HEK293T (cell line): Measurements from ENCODE around the gene FKBP15.

Experiments used
- CTCF ChIA-PET: fragments of 350-600 bp; formaldehyde crosslinking; extraction: SDS; loops from one replicate; lab custom pipeline; 2021; ENCODE audit warnings: antibody characterized with exemption, inconsistent platforms; lab: Yijun Ruan, JAX
- POLR2A ChIA-PET: fragments of 350-600 bp; formaldehyde crosslinking; extraction: SDS; loops from one replicate; lab custom pipeline; 2020; ENCODE audit warnings: antibody characterized with exemption, inconsistent platforms; lab: Yijun Ruan, JAX
- DNase-seq: peaks from one replicate; pipeline ENCODE4 v3.0.0; 2012; ENCODE audit warnings: mixed read lengths; ENCODE audit errors: extremely low spot score
- ARNT ChIP-seq: fragments of 450-650 bp; IDR thresholded peaks from 2 replicates; pipeline ENCODE4 v1.6.1; 2017; ENCODE audit warnings: mild to moderate bottlenecking
- BHLHE40 ChIP-seq: fragments of 450-650 bp; IDR thresholded peaks from 2 replicates; pipeline ENCODE4 v1.6.1; 2016; ENCODE audit warnings: mild to moderate bottlenecking, moderate library complexity, borderline replicate concordance
- CTBP1 ChIP-seq: fragments of 450-650 bp; IDR thresholded peaks from 2 replicates; pipeline ENCODE4 v1.6.1; 2016; ENCODE audit warnings: borderline replicate concordance
- ELF4 ChIP-seq: fragments of 450-650 bp; IDR thresholded peaks from 2 replicates; pipeline ENCODE4 v1.6.1; 2017; ENCODE audit warnings: antibody characterized with exemption
- FOXA1 ChIP-seq: fragments of 450-650 bp; IDR thresholded peaks from 2 replicates; pipeline ENCODE4 v1.6.1; 2016; ENCODE audit warnings: mild to moderate bottlenecking
- FOXK2 ChIP-seq: fragments of 450-650 bp; IDR thresholded peaks from 2 replicates; pipeline ENCODE4 v1.6.1; 2016; ENCODE audit warnings: mild to moderate bottlenecking
- FOXM1 ChIP-seq: fragments of 450-650 bp; IDR thresholded peaks from 2 replicates; pipeline ENCODE4 v1.6.1; 2017; ENCODE audit warnings: mild to moderate bottlenecking, borderline replicate concordance
- HDGF ChIP-seq: fragments of 450-650 bp; IDR thresholded peaks from 2 replicates; pipeline ENCODE4 v1.6.1; 2017; ENCODE audit warnings: antibody characterized with exemption, borderline replicate concordance
- L3MBTL2 ChIP-seq: fragments of 450-650 bp; conservative IDR thresholded peaks from 2 replicates; pipeline ENCODE4 v1.6.1; 2016; ENCODE audit warnings: mild to moderate bottlenecking
- LEF1 ChIP-seq: fragments of 450-650 bp; IDR thresholded peaks from 2 replicates; pipeline ENCODE4 v1.6.1; 2017; ENCODE audit warnings: mild to moderate bottlenecking, borderline replicate concordance
- NFRKB ChIP-seq: fragments of 450-650 bp; IDR thresholded peaks from 2 replicates; pipeline ENCODE4 v1.6.1; 2016; ENCODE audit warnings: mild to moderate bottlenecking, moderate library complexity
- SP1 ChIP-seq: fragments of 450-650 bp; IDR thresholded peaks from 2 replicates; pipeline ENCODE4 v1.6.1; 2017
- SUZ12 ChIP-seq: fragments of 450-650 bp; IDR thresholded peaks from 2 replicates; pipeline ENCODE4 v1.6.1; 2016; ENCODE audit warnings: mild to moderate bottlenecking
- TARDBP ChIP-seq: fragments of 450-650 bp; IDR thresholded peaks from 2 replicates; pipeline ENCODE4 v1.6.1; 2016
- ZNF384 ChIP-seq: fragments of 450-650 bp; IDR thresholded peaks from 2 replicates; pipeline ENCODE4 v1.6.1; 2016
- TF ChIP-seq, protein P1 (sequence below): fragments of 450-650 bp; IDR thresholded peaks from 2 replicates; pipeline ENCODE4 v1.6.1; 2016

Gene FKBP15

GRCh38 chr9:113160571-113160970 lies 60.5 kb downstream of the FKBP15 start:
- no peak for TF ChIP-seq FOXK2
- no peak for TF ChIP-seq SP1
- TF ChIP-seq ELF4 = no peak
- TF ChIP-seq FOXM1 = no peak
- no peak for TF ChIP-seq NFRKB
- no peak for TF ChIP-seq ZNF384
- TF ChIP-seq SUZ12 = no peak
- no peak for TF ChIP-seq BHLHE40
- TF ChIP-seq ARNT = no peak
- no peak for TF ChIP-seq HDGF
- TF ChIP-seq, protein P1, sequence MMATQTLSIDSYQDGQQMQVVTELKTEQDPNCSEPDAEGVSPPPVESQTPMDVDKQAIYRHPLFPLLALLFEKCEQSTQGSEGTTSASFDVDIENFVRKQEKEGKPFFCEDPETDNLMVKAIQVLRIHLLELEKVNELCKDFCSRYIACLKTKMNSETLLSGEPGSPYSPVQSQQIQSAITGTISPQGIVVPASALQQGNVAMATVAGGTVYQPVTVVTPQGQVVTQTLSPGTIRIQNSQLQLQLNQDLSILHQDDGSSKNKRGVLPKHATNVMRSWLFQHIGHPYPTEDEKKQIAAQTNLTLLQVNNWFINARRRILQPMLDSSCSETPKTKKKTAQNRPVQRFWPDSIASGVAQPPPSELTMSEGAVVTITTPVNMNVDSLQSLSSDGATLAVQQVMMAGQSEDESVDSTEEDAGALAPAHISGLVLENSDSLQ = no peak
- TF ChIP-seq L3MBTL2 = no peak
- TF ChIP-seq TARDBP = no peak
- no peak for TF ChIP-seq CTBP1
- TF ChIP-seq LEF1 = no peak
- no peak for TF ChIP-seq FOXA1
- no peak for DNase-seq
- ChIA-PET CTCF (no interaction called here), POLR2A (no interaction called here)

DNA sequence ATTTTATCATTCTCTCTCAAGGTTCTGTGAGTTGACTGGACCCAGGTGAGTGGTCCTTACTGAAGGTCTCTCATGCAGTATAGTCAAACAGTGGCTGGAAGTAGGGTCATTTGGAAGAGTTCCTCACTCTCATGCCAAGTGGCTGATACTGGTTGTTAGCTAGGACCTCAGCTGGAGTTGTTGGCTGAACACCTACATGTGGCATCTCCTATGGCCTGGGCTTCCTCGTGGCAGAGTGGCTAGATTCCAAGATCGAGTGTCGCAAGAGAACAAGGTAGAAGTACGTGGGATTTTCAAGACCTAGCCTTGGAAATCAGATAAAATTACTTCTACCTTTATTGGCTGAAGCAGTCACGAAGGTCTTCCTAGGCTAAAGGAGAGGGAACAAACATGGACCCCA lies 62.6 kb downstream of the FKBP15 start:
- TF ChIP-seq SP1 = no peak
- TF ChIP-seq CTBP1 = no peak
- TF ChIP-seq FOXA1 = no peak
- TF ChIP-seq, protein P1 = no peak
- TF ChIP-seq HDGF = no peak
- no peak for TF ChIP-seq FOXM1
- no peak for TF ChIP-seq ZNF384
- TF ChIP-seq LEF1 = no peak
- no peak for TF ChIP-seq ARNT
- no peak for TF ChIP-seq FOXK2
- ChIA-PET POLR2A (no interaction called here), CTCF (no interaction called here)
- no peak for DNase-seq

DNA sequence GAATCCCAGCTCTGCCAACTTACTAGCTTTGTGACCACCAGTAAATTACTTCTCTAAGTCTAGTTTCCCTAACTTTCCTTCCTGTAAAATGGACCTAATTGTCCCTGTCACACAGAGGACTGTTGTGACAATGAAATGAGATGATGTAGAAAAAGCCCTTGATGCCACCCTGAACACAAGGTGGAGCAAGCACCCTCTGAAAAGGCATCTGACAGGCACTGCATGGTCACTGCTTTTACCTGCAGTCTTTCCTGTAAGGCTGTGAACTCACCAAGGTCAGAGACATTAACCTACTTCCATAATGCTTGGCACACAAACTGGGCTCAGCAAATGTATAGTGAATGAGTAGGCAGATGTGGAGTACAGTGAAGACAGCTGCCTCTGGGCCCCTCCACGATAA lies 64.2 kb downstream of the FKBP15 start:
- TF ChIP-seq SUZ12 (no peak), NFRKB (no peak), ARNT (no peak), LEF1 (no peak), FOXK2 (no peak), FOXA1 (no peak), FOXM1 (no peak), ELF4 (no peak), L3MBTL2 (no peak), TARDBP (no peak)
- TF ChIP-seq, protein P1 = no peak
- POLR2A ChIA-PET = no interaction called here
- no peak for DNase-seq
- CTCF ChIA-PET = no interaction called here

DNA sequence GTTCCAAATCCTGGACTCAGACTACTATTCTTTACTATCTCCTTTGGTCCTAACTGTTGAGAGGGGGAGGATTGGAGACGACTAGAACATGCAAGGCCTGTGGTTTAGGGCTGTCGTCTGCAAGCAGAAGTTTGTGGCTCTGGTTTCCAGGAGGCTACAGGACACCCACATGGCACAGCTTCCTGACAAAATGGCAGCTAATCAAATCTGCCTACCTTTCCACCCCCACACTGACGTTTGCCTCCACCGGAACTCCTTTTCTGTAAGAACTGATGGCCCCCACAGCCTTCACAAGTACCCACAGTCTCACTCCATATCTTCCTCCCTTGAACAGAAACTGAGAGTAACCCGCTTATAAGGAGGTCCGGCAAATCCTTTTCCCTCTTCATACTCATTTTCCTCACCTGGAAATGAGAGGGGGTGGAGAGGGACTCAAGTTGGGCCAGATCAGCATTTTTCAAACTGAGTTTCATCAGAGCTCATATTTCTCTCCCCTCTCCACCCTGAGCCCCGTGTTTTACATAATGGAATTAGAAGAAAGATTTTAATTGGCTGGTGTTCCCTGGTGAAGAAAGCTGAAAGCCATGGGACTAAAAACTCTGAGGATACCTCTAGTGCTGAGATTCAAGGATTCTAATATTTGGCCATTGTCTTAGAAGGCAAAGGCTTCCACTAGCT lies 65.0 kb downstream of the FKBP15 start:
- ChIA-PET POLR2A (no interaction called here), CTCF (interaction anchor here (0.7 kb wide), 1 partner anchor 228 kb away, joined by 3 read pairs; no protein-coding TSS in a partner anchor)

DNA sequence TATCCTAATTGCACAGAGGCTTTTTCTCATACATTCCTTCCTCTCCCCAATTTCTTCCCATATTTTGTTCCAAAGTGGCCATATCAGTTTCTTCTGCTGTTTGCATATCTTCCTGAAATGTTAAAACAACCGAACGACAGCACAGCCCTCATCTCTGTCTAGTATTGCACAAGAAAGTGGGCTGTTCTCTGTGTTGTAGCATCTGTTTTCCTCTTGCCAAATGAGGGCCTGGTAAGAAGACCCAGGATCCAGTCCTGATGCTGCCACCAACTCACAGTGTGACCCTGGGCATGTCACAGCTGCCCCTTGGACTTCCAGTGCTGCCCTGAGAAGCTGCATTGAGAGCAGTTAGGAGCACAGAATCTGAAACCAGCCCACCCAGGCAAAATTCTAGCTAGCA lies 66.1 kb downstream of the FKBP15 start:
- CTCF ChIA-PET = no interaction called here
- TF ChIP-seq FOXM1 = no peak
- no peak for TF ChIP-seq SP1
- TF ChIP-seq FOXA1 = no peak
- TF ChIP-seq, protein P1 = no peak
- no peak for DNase-seq
- POLR2A ChIA-PET = no interaction called here

More for the DNA sequence above, 65.0 kb downstream of the FKBP15 start:
- DNase-seq = no peak
- no peak for TF ChIP-seq CTBP1
- no peak for TF ChIP-seq FOXM1
- TF ChIP-seq, protein P1 = no peak
- TF ChIP-seq FOXA1 = no peak
- no peak for TF ChIP-seq ARNT
- TF ChIP-seq FOXK2 = no peak
- no peak for TF ChIP-seq SUZ12
- no peak for TF ChIP-seq HDGF
- no peak for TF ChIP-seq ZNF384
- no peak for TF ChIP-seq ELF4
- no peak for TF ChIP-seq L3MBTL2
- TF ChIP-seq LEF1 = no peak
- TF ChIP-seq NFRKB = no peak
- TF ChIP-seq BHLHE40 = no peak
- no peak for TF ChIP-seq TARDBP
- TF ChIP-seq SP1 = no peak
